Tibial artery (tissue), 4 donors: ENCODE measurements around the gene ARHGEF39.

Experiments
- DNase-seq, 2 donors: peaks; one replicate each; pipeline ENCODE4 v3.0.0-alpha.2; 2019
- H3K27ac ChIP-seq, 2 donors: fragments of 200-600 bp; sonication (generic) in 1 of 2; 1 replicate in 1 of 2; 2 replicates in 1 of 2; pipeline ENCODE4 v1.5.1; 2018 to 2019; ENCODE audit warnings: mild to moderate bottlenecking in 1 of 2
- H3K27me3 ChIP-seq, 2 donors: fragments of 200-600 bp; sonication (generic) in 1 of 2; one replicate each; pipeline versions ENCODE4 v1.5.1 to v1.6.0; 2016 to 2019
- H3K36me3 ChIP-seq, 3 donors: fragments of 200-600 bp; sonication (generic) in 2 of 3; one replicate each; pipeline ENCODE4 v1.5.1; 2016 to 2019; ENCODE audit warnings: mild to moderate bottlenecking in 2 of 3
- H3K4me1 ChIP-seq, 4 donors: fragments of 200-600 bp; sonication (generic) in 2 of 4; 1 replicate in 3 of 4; 2 replicates in 1 of 4; pipeline ENCODE4 v1.5.1; 2016 to 2019
- H3K4me3 ChIP-seq, 2 donors: fragments of 200-600 bp; sonication (generic) in 1 of 2; 1 replicate in 1 of 2; 2 replicates in 1 of 2; pipeline ENCODE4 v1.5.1; 2018 to 2019; ENCODE audit warnings: mild to moderate bottlenecking in 2 of 2
- H3K9me3 ChIP-seq, 3 donors: fragments of 200-600 bp; sonication (generic) in 1 of 3; one replicate each; pipeline ENCODE4 v1.5.1; 2016 to 2019
- CTCF ChIP-seq, 2 experiments: fragments of 200-600 bp in 1 of 2; fragments of 450-650 bp in 1 of 2; IDR thresholded peaks; one replicate each; pipeline ENCODE4 v1.5.1; 2017 to 2019; ENCODE audit warnings: antibody characterized with exemption in 2 of 2, mild to moderate bottlenecking in 1 of 2, moderate library complexity in 1 of 2
- intact Hi-C: fragments of 100-400 bp; cut with DNase I; formaldehyde crosslinking; loops from one replicate; pipeline ENCODE4 v1.15.0; 2023; ENCODE audit warnings: low total_unique reads

Gene ARHGEF39

GRCh38 chr9:35687972-35688557 is 23.1 kb upstream of the ARHGEF39 start:
- Histone ChIP-seq H3K4me1 (peaks cover 0 to 52% (median 22%) of the 10 kb centered on the region in 4 donors), H3K36me3 (peaks cover 57 to 64% (median 63%) of the 10 kb centered on the region in 3 donors), H3K4me3 (peak overlapping the region; percentile 93 to 94), H3K27ac (peak overlapping the region; percentile 96 to 97), H3K9me3 (no peaks in the 10 kb centered on the region), H3K27me3 (no peaks in the 10 kb centered on the region)
- no peak for TF ChIP-seq CTCF (IDR thresholded peaks at IDR 0.05)
- DNase-seq: no peak
- intact Hi-C loops: no loop called here

DNA sequence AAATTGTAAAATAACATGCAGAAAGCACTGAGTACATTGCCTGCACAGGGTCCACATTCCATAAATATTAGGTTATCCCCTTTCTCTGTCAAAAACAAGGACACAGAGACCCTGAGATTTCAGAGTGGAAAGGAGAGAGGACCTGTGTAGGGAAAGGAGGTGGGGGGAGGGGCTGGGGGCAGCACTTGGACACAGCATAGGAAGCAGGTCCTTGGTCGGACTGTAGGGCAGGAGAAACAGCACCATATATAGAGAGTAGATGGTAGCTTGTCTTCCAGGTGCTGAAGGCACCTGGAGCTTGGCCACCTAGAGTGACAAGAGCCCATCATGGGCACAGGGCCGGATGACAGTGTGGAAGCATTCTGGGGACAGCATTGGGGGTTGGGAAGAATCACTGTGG is 22.3 kb upstream of the ARHGEF39 start:
- DNase-seq: no peak
- Histone ChIP-seq H3K27ac (peak overlapping the region; percentile 96 to 97), H3K4me3 (peak overlapping the region; percentile 93 to 94), H3K4me1 (peaks cover 0 to 52% (median 29%) of the 10 kb centered on the region in 4 donors), H3K27me3 (no peaks in the 10 kb centered on the region), H3K9me3 (no peaks in the 10 kb centered on the region), H3K36me3 (peaks cover 65 to 72% (median 71%) of the 10 kb centered on the region in 3 donors)
- no peak for TF ChIP-seq CTCF (IDR thresholded peaks at IDR 0.05)
- intact Hi-C loops: no loop called here

- peak overlapping the region; percentile 96 to 97 for H3K27ac ChIP-seq
- no peaks in the 10 kb centered on the region for H3K9me3 ChIP-seq
- H3K27me3 ChIP-seq: no peaks in the 10 kb centered on the region
- intact Hi-C loops: no loop called here
- H3K4me3 ChIP-seq: peak overlapping the region; percentile 93 to 94
- H3K36me3 ChIP-seq: peaks cover 72 to 78% (median 78%) of the 10 kb centered on the region in 3 donors
- DNase-seq: no peak
- no peak for TF ChIP-seq CTCF (IDR thresholded peaks at IDR 0.05)
- H3K4me1 ChIP-seq: peaks cover 0 to 52% (median 27%) of the 10 kb centered on the region in 4 donors
These were observed 21.5 kb upstream of the ARHGEF39 start for GRCh38 chr9:35686222-35687203.

DNA sequence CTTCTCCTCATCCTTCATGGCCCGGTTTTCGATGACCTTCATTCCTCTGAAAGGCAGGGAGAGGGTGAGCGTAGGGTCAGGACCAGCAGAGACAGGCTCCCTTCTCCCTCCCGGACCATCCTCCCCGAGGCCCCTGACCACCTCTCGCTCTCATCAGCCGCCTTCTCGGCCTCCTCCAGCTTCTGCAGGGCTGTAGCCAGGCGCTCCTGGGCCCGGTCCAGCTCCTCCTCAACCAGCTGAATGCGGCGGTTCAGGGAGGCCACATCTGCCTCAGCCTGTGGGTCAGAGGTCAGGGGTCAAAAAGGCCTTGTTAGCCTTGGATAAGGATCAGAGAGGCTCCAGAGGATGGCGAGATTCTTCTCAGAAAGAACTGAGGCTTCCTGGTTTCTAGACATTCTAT is 20.5 kb upstream of the ARHGEF39 start:
- H3K27me3 ChIP-seq: no peaks in the 10 kb centered on the region
- H3K36me3 ChIP-seq: peaks cover 72 to 80% (median 78%) of the 10 kb centered on the region in 3 donors
- DNase-seq: no peak
- intact Hi-C loops: no loop called here
- peak overlapping the region; percentile 96 to 97 for H3K27ac ChIP-seq
- H3K9me3 ChIP-seq: no peaks in the 10 kb centered on the region
- peak overlapping the region; percentile 93 to 94 for H3K4me3 ChIP-seq
- no peak for TF ChIP-seq CTCF (IDR thresholded peaks at IDR 0.05)
- peaks cover 0 to 48% (median 28%) of the 10 kb centered on the region in 4 donors for H3K4me1 ChIP-seq

DNA sequence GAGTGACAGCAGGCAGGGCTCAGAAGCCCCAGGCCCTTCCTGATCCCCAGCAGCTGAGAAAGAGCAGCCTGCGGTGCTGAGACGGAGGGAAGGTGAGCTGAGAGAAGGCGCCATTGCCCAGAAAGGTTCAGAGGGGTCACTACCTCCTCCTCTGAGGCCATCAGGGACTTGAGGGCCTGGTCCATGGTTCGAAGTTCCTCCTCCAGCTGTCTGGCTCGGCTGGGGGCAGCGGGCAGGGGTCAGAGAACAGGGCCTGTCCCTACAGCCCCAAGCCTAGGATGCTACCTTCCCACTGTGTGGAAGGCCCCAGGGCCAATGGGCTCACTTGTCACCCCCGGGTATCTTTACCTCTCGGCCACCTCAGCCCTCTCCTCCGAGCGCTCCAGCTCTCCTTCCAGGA is 19.9 kb upstream of the ARHGEF39 start:
- no peak for TF ChIP-seq CTCF (IDR thresholded peaks at IDR 0.05)
- intact Hi-C loops: no loop called here
- Histone ChIP-seq H3K27me3 (no peaks in the 10 kb centered on the region), H3K36me3 (peaks cover 72 to 80% (median 78%) of the 10 kb centered on the region in 3 donors), H3K4me3 (peak overlapping the region; percentile 93 to 94), H3K4me1 (peaks cover 0 to 48% (median 28%) of the 10 kb centered on the region in 4 donors), H3K9me3 (no peaks in the 10 kb centered on the region), H3K27ac (peak overlapping the region; percentile 96 to 97)
- DNase-seq: no peak
